AG04449 (cell line): ENCODE measurements around the gene NTM.

Experiments used
- CTCF ChIA-PET: fragments of 350-600 bp; formaldehyde crosslinking; extraction: SDS; loops from one replicate; lab custom pipeline; 2021; ENCODE audit warnings: antibody characterized with exemption; lab: Yijun Ruan, JAX
- POLR2A ChIA-PET: fragments of 400-600, 350-600 bp; formaldehyde crosslinking; extraction: SDS; loops from one replicate; lab custom pipeline; 2020; ENCODE audit warnings: antibody characterized with exemption, inconsistent platforms; lab: Yijun Ruan, JAX
- DNase-seq: peaks from one replicate; pipeline ENCODE4 v3.0.0-alpha.2; 2010; ENCODE audit warnings: low read depth, low spot score
- H3K4me3 ChIP-seq: 2 replicates; pipeline ENCODE4 v1.5.1; 2011; ENCODE audit warnings: low read depth, mild to moderate bottlenecking, control low read depth, low read length
- TF ChIP-seq, protein P1 (sequence below): IDR thresholded peaks from one replicate; pipeline ENCODE4 v1.5.1; 2011; ENCODE audit warnings: mild to moderate bottlenecking, moderate library complexity, low read length, control low read depth, inconsistent platforms; ENCODE audit not compliant: insufficient read depth; ENCODE audit errors: missing control alignments

NTM gene

DNA sequence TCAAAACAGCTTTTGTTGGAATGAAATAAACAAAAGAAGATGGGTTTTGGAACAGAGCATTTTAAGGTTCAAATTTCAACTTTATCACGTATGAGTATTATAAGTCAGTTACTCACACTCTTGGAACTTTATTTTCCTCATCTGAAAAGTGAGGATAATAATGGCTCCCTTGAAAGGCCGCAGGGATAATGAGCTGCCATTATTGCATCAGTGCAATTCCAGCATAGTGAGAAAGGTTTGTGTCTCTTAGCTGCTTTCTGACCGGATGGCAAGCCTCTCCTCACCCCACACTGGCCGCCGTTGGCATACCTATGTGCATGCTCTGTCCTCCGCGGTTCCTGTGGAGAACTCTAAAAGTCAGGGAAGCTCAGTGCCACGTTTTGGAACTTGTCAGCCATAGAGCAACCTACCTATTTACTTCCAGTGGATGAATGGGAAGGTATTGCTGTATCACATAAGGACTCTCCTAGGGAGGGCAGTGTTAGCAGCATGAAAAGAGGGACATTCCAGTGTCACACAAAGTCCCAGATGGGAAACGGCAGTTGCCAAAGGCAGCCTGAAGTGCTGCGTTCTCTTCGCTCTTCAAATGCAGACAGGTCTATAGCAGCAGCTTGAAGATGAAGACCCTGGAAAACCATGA, 368.9 kb downstream of the NTM start:
- DNase-seq = no peak
- no peak overlapping the region for H3K4me3 ChIP-seq
- POLR2A ChIA-PET = no interaction called here
- TF ChIP-seq, protein P1, sequence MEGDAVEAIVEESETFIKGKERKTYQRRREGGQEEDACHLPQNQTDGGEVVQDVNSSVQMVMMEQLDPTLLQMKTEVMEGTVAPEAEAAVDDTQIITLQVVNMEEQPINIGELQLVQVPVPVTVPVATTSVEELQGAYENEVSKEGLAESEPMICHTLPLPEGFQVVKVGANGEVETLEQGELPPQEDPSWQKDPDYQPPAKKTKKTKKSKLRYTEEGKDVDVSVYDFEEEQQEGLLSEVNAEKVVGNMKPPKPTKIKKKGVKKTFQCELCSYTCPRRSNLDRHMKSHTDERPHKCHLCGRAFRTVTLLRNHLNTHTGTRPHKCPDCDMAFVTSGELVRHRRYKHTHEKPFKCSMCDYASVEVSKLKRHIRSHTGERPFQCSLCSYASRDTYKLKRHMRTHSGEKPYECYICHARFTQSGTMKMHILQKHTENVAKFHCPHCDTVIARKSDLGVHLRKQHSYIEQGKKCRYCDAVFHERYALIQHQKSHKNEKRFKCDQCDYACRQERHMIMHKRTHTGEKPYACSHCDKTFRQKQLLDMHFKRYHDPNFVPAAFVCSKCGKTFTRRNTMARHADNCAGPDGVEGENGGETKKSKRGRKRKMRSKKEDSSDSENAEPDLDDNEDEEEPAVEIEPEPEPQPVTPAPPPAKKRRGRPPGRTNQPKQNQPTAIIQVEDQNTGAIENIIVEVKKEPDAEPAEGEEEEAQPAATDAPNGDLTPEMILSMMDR = no peak
- CTCF ChIA-PET = interaction anchor here (0.9 to 3.2 kb wide), 6 partner anchors 8 to 387 kb away, joined by 3 to 38 read pairs (median 8); no protein-coding TSS in a partner anchor

- DNase-seq = no peak
- TF ChIP-seq, protein P1 = no peak
- no peak overlapping the region for H3K4me3 ChIP-seq
- ChIA-PET POLR2A (no interaction called here), CTCF (interaction anchor here (4.4 to 6.4 kb wide), 5 partner anchors 10 to 124 kb away, joined by 25 to 85 read pairs (median 51); no protein-coding TSS in a partner anchor)
Measured at GRCh38 chr11:131744847-131745246, 374.4 kb downstream of the NTM start.

DNA sequence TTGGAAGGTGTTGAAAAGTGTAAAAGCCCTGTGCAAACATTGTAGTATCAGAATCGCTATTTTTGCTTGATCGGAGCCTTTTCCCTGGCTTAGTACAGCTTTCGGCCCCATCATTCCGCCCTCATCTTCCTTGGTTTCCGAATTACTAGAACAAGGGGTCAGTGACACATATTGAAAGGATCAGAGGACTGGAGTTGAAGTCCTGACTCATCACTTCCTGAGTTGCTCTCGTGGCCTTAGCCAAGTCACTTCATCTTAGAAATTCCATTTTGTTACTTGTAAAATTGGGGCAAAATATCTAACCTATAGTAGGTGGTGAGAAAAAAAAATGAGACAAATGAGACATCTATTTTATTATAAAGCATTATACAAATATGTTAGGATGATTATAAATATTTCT, 375.0 kb downstream of the NTM start:
- no peak for DNase-seq
- POLR2A ChIA-PET = no interaction called here
- H3K4me3 ChIP-seq = no peak overlapping the region
- CTCF ChIA-PET = interaction anchor here (1.0 to 6.4 kb wide), 8 partner anchors 10 to 166 kb away, joined by 3 to 85 read pairs (median 50); no protein-coding TSS in a partner anchor
- TF ChIP-seq, protein P1 = no peak

- ChIA-PET CTCF (interaction anchor here (1.0 to 6.4 kb wide), 17 partner anchors 11 to 1318 kb away, joined by 3 to 85 read pairs (median 12); no protein-coding TSS in a partner anchor), POLR2A (no interaction called here)
- TF ChIP-seq, protein P1 = no peak
- DNase-seq = no peak
- H3K4me3 ChIP-seq = no peak overlapping the region
Measured at GRCh38 chr11:131746201-131746600, 375.8 kb downstream of the NTM start.

GRCh38 chr11:131748151-131749050, 378.0 kb downstream of the NTM start:
- CTCF ChIA-PET = interaction anchor here (0.6 to 6.4 kb wide), 66 partner anchors 9 to 1316 kb away, joined by 3 to 85 read pairs (median 6); no protein-coding TSS in a partner anchor
- TF ChIP-seq, protein P1 = peak; percentile 80
- POLR2A ChIA-PET = interaction anchor here (1.0 to 2.0 kb wide), 8 partner anchors 8 to 378 kb away, joined by 3 to 8 read pairs (median 6); no protein-coding TSS in a partner anchor
- no peak for DNase-seq
- no peak overlapping the region; the same call in 1 of the 2 replicates for H3K4me3 ChIP-seq

- H3K4me3 ChIP-seq = no peak overlapping the region
- peak; percentile 96 for DNase-seq
- ChIA-PET CTCF (interaction anchor here (0.6 to 6.4 kb wide), 31 partner anchors 8 to 1315 kb away, joined by 3 to 85 read pairs (median 10); no protein-coding TSS in a partner anchor), POLR2A (interaction anchor here (0.6 to 2.0 kb wide), 9 partner anchors 10 to 378 kb away, joined by 3 to 8 read pairs (median 5); no protein-coding TSS in a partner anchor)
- TF ChIP-seq, protein P1 = no peak
Measured at GRCh38 chr11:131749101-131749500, 378.7 kb downstream of the NTM start.
